Trophoblast cell (in vitro differentiated cells and primary cell): Measurements from ENCODE around the gene PRKAG3.
A peak's percentile ranks its signal among the peaks of the same experiment; 100 is the strongest.

Experiments used
- DNase-seq, 2 donors: peaks; one replicate each; pipeline ENCODE4 v3.0.0-alpha.2; 2016
- H2AFZ ChIP-seq: 2 replicates; pipeline ENCODE4 v1.6.1; 2013; ENCODE audit warnings: low read length, moderate library complexity, mild to moderate bottlenecking; ENCODE audit not compliant: insufficient read depth, poor library complexity
- H2AK5ac ChIP-seq: 2 replicates; pipeline ENCODE4 v1.6.1; 2013; ENCODE audit warnings: mild to moderate bottlenecking, low read length
- H2BK120ac ChIP-seq: 2 replicates; pipeline ENCODE4 v1.6.1; 2013; ENCODE audit warnings: low read length, mild to moderate bottlenecking, moderate library complexity; ENCODE audit not compliant: insufficient read depth, poor library complexity
- H2BK12ac ChIP-seq: 2 replicates; pipeline ENCODE4 v1.6.1; 2013; ENCODE audit warnings: mild to moderate bottlenecking, low read length, moderate library complexity
- H2BK5ac ChIP-seq: 2 replicates; pipeline ENCODE4 v1.6.1; 2013; ENCODE audit warnings: low read length, low read depth, moderate library complexity, mild to moderate bottlenecking; ENCODE audit not compliant: poor library complexity
- H3K14ac ChIP-seq: 2 replicates; pipeline ENCODE4 v1.6.1; 2013; ENCODE audit warnings: mild to moderate bottlenecking, low read length
- H3K18ac ChIP-seq: 2 replicates; pipeline ENCODE4 v1.6.1; 2013; ENCODE audit warnings: mild to moderate bottlenecking, low read length
- H3K23ac ChIP-seq: 2 replicates; pipeline ENCODE4 v1.6.1; 2013; ENCODE audit warnings: low read length
- H3K27ac ChIP-seq: 2 replicates; pipeline ENCODE4 v1.5.1; 2013; ENCODE audit warnings: low read depth, mild to moderate bottlenecking, inconsistent platforms, low read length, moderate library complexity
- H3K27me3 ChIP-seq: 2 replicates; pipeline ENCODE4 v1.6.1; 2013; ENCODE audit warnings: inconsistent platforms, mild to moderate bottlenecking, low read length, moderate library complexity; ENCODE audit not compliant: insufficient read depth
- H3K36me3 ChIP-seq, 2 experiments: 1 replicate in 1 of 2; 2 replicates in 1 of 2; pipeline ENCODE4 v1.6.1; 2013; ENCODE audit warnings: low read length in 2 of 2, mild to moderate bottlenecking in 2 of 2, moderate library complexity in 1 of 2; ENCODE audit not compliant: insufficient read depth in 2 of 2, control insufficient read depth in 1 of 2
- H3K4ac ChIP-seq: 2 replicates; pipeline ENCODE4 v1.6.1; 2013; ENCODE audit warnings: low read depth, mild to moderate bottlenecking, low read length, moderate library complexity
- H3K4me1 ChIP-seq, 2 experiments: 1 replicate in 1 of 2; 2 replicates in 1 of 2; pipeline ENCODE4 v1.6.1; 2013; ENCODE audit warnings: low read length in 2 of 2, mild to moderate bottlenecking in 2 of 2, moderate library complexity in 1 of 2; ENCODE audit not compliant: insufficient read depth in 2 of 2, control insufficient read depth in 1 of 2
- H3K4me2 ChIP-seq: 2 replicates; pipeline ENCODE4 v1.6.1; 2013; ENCODE audit warnings: inconsistent platforms, mild to moderate bottlenecking, low read length, moderate library complexity
- H3K4me3 ChIP-seq: 2 replicates; pipeline ENCODE4 v1.5.1; 2013; ENCODE audit warnings: mild to moderate bottlenecking, low read depth, low read length, inconsistent platforms
- H3K79me1 ChIP-seq: one replicate; pipeline ENCODE4 v1.6.1; 2013; ENCODE audit warnings: low read length
- H3K79me2 ChIP-seq: 2 replicates; pipeline ENCODE4 v1.6.1; 2013; ENCODE audit warnings: low read length, mild to moderate bottlenecking; ENCODE audit not compliant: control insufficient read depth, insufficient read depth, poor library complexity
- H3K9ac ChIP-seq: 2 replicates; pipeline ENCODE4 v1.6.1; 2013; ENCODE audit warnings: mild to moderate bottlenecking, low read length
- H3K9me3 ChIP-seq: 2 replicates; pipeline ENCODE4 v1.6.1; 2013; ENCODE audit warnings: low read depth, mild to moderate bottlenecking, control low read depth, inconsistent platforms, low read length; ENCODE audit not compliant: insufficient read depth
- H4K12ac ChIP-seq: 2 replicates; pipeline ENCODE4 v1.6.1; 2013; ENCODE audit warnings: low read depth, mild to moderate bottlenecking, low read length, moderate library complexity
- H4K8ac ChIP-seq: 2 replicates; pipeline ENCODE4 v1.6.1; 2013; ENCODE audit warnings: low read depth, mild to moderate bottlenecking, low read length, moderate library complexity
- H4K91ac ChIP-seq: one replicate; pipeline ENCODE4 v1.6.1; 2013; ENCODE audit warnings: low read depth, mild to moderate bottlenecking, low read length, moderate library complexity
- WGBS: extraction: QIAGEN DNeasy Blood & Tissue Kit; methylation state at CpG from one replicate; pipeline ENCODE4 v1.1.7; 2013; ENCODE audit warnings: missing lambda C conversion rate; ENCODE audit not compliant: insufficient read length, insufficient coverage; ENCODE audit errors: extremely low coverage; 5-methylcytosine and 5-hydroxymethylcytosine counted together

The PRKAG3 gene

GRCh38 chr2:218858138-218858445 is 26.5 kb upstream of the PRKAG3 start:
- Histone ChIP-seq H3K79me1 (peaks cover 21% of the 10 kb centered on the region), H3K36me3 (no peaks in the 10 kb centered on the region), H2BK120ac (no peak overlapping the region), H4K12ac (no peak overlapping the region), H2AFZ (no peak overlapping the region), H3K23ac (no peak overlapping the region), H3K4me2 (no peak overlapping the region), H2AK5ac (no peak overlapping the region), H3K14ac (no peak overlapping the region), H4K8ac (no peak overlapping the region), H2BK12ac (peak overlapping the region; percentile 1), H3K4me1 (peaks cover 63 to 71% of the 10 kb centered on the region in 2 experiments), H2BK5ac (no peak overlapping the region), H3K27ac (no peak overlapping the region), H3K4me3 (no peak overlapping the region), H3K4ac (no peak overlapping the region), H4K91ac (peak overlapping the region; percentile 2), H3K9me3 (no peaks in the 10 kb centered on the region), H3K9ac (no peak overlapping the region), H3K27me3 (no peaks in the 10 kb centered on the region), H3K18ac (no peak overlapping the region), H3K79me2 (peaks cover 5% of the 10 kb centered on the region)
- WGBS, result no CpG with 5 or more reads among the region's 1 CpG
- no peak for DNase-seq

- H2BK120ac ChIP-seq, result no peak overlapping the region
- H3K27me3 ChIP-seq, result no peaks in the 10 kb centered on the region
- no peak overlapping the region for H4K12ac ChIP-seq
- no peaks in the 10 kb centered on the region for H3K36me3 ChIP-seq
- H3K27ac ChIP-seq, result no peak overlapping the region
- no peak overlapping the region for H3K4me2 ChIP-seq
- no peak overlapping the region for H3K14ac ChIP-seq
- H3K9ac ChIP-seq, result no peak overlapping the region
- no peak overlapping the region for H3K4me3 ChIP-seq
- no peak overlapping the region for H4K91ac ChIP-seq
- no peak overlapping the region for H2BK5ac ChIP-seq
- DNase-seq, result no peak
- H3K23ac ChIP-seq, result no peak overlapping the region
- peaks cover 21% of the 10 kb centered on the region for H3K79me1 ChIP-seq
- H3K79me2 ChIP-seq, result peaks cover 5% of the 10 kb centered on the region
- H3K18ac ChIP-seq, result no peak overlapping the region
- no peak overlapping the region for H4K8ac ChIP-seq
- H2AK5ac ChIP-seq, result no peak overlapping the region
- peaks cover 65 to 73% of the 10 kb centered on the region in 2 experiments for H3K4me1 ChIP-seq
- H3K9me3 ChIP-seq, result no peaks in the 10 kb centered on the region
- no peak overlapping the region for H3K4ac ChIP-seq
- WGBS, result no CpG with 5 or more reads among the region's 10 CpGs
- no peak overlapping the region for H2AFZ ChIP-seq
- H2BK12ac ChIP-seq, result peak overlapping the region; percentile 1
Measured at GRCh38 chr2:218857371-218858137, 26.0 kb upstream of the PRKAG3 start.

GRCh38 chr2:218856896-218857243 is 25.3 kb upstream of the PRKAG3 start:
- H3K27me3 ChIP-seq, result no peaks in the 10 kb centered on the region
- H3K27ac ChIP-seq, result no peak overlapping the region
- H3K79me2 ChIP-seq, result peaks cover 5% of the 10 kb centered on the region
- no peaks in the 10 kb centered on the region for H3K36me3 ChIP-seq
- H2AFZ ChIP-seq, result no peak overlapping the region
- H3K18ac ChIP-seq, result no peak overlapping the region
- H2BK12ac ChIP-seq, result peak overlapping the region; percentile 15
- no peak overlapping the region for H2BK120ac ChIP-seq
- DNase-seq, result no peak
- H2AK5ac ChIP-seq, result no peak overlapping the region
- H3K4me2 ChIP-seq, result peak overlapping the region; percentile 3
- no peak overlapping the region for H2BK5ac ChIP-seq
- H3K9ac ChIP-seq, result no peak overlapping the region
- H3K4ac ChIP-seq, result no peak overlapping the region
- H3K4me3 ChIP-seq, result no peak overlapping the region
- no peak overlapping the region for H3K23ac ChIP-seq
- H3K79me1 ChIP-seq, result peaks cover 21% of the 10 kb centered on the region
- H3K9me3 ChIP-seq, result no peaks in the 10 kb centered on the region
- no CpG with 5 or more reads among the region's 1 CpG for WGBS
- no peak overlapping the region for H4K91ac ChIP-seq
- no peak overlapping the region for H4K12ac ChIP-seq
- no peak overlapping the region for H3K14ac ChIP-seq
- no peak overlapping the region for H4K8ac ChIP-seq
- H3K4me1 ChIP-seq, result peaks cover 63 to 71% of the 10 kb centered on the region in 2 experiments

GRCh38 chr2:218856167-218856895 is 24.7 kb upstream of the PRKAG3 start:
- WGBS, result no CpG with 5 or more reads among the region's 12 CpGs
- peak in 1 of 2 donors; percentile 30 for DNase-seq
- Histone ChIP-seq H3K4me1 (peaks cover 58 to 67% of the 10 kb centered on the region in 2 experiments), H3K79me2 (peaks cover 5% of the 10 kb centered on the region), H3K14ac (peak overlapping the region; percentile 37), H4K12ac (no peak overlapping the region), H3K23ac (no peak overlapping the region), H2AFZ (no peak overlapping the region), H3K9me3 (no peaks in the 10 kb centered on the region), H2BK120ac (peak overlapping the region; percentile 26), H4K91ac (peak overlapping the region; percentile 83), H3K27ac (peak overlapping the region; percentile 81), H3K18ac (no peak overlapping the region), H3K4me3 (no peak overlapping the region), H2AK5ac (no peak overlapping the region), H3K36me3 (no peaks in the 10 kb centered on the region), H3K4ac (no peak overlapping the region), H3K4me2 (peak overlapping the region; percentile 7), H2BK12ac (peak overlapping the region; percentile 63), H3K9ac (no peak overlapping the region), H3K79me1 (peaks cover 21% of the 10 kb centered on the region), H4K8ac (peak overlapping the region; percentile 26), H2BK5ac (peak overlapping the region; percentile 63), H3K27me3 (no peaks in the 10 kb centered on the region)
